Ovary (tissue), 9 donors: Measurements from ENCODE around the gene LTK. TPM values are rescaled to one million over a fixed set of nuclear protein-coding genes. Genes with fewer than 3 reads are reported as not detected.
"Not testable (repeated sequence)": the region's sequence is repeated elsewhere in the genome, so short reads cannot be mapped to it uniquely, and the experiment has no call there.

ENCODE experiments used
- DNase-seq, 5 donors: peaks; one replicate each; pipeline ENCODE4 v3.0.0-alpha.2; 2019 to 2020
- H3K27ac ChIP-seq, 2 donors: fragments of 200-600 bp; one replicate each; pipeline versions ENCODE4 v1.5.1 to v1.8.0; 2019 to 2022
- H3K27me3 ChIP-seq: fragments of 200-600 bp; one replicate; pipeline ENCODE4 v1.8.0; 2022
- H3K36me3 ChIP-seq: fragments of 200-600 bp; sonication (generic); one replicate; pipeline ENCODE4 v1.5.1; 2019
- H3K4me1 ChIP-seq: one replicate; pipeline ENCODE4 v1.8.1; 2013; ENCODE audit warnings: mild to moderate bottlenecking, moderate library complexity; ENCODE audit not compliant: insufficient read depth
- H3K4me3 ChIP-seq: fragments of 200-600 bp; sonication (generic); one replicate; pipeline ENCODE4 v1.5.1; 2017
- H3K9me3 ChIP-seq, 2 donors: fragments of 200-600 bp in 1 of 2; sonication (generic) in 1 of 2; one replicate each; pipeline versions ENCODE4 v1.5.1 to v1.8.1; 2013 to 2019; ENCODE audit warnings: mild to moderate bottlenecking in 1 of 2, moderate library complexity in 1 of 2
- CTCF ChIP-seq, 3 donors: fragments of 450-650 bp in 2 of 3; fragments of 200-600 bp in 1 of 3; IDR thresholded peaks; one replicate each; pipeline versions ENCODE4 v1.5.1 to v1.8.0; 2016 to 2022; ENCODE audit warnings: antibody characterized with exemption in 3 of 3, mild to moderate bottlenecking in 1 of 3
- EP300 ChIP-seq: sonication (generic); formaldehyde crosslinking; IDR thresholded peaks from one replicate; pipeline ENCODE4 v1.6.1; 2017; ENCODE audit warnings: antibody characterized with exemption
- POLR2A ChIP-seq: fragments of 450-650 bp; IDR thresholded peaks from one replicate; pipeline ENCODE4 v1.6.1; 2017; ENCODE audit warnings: antibody characterized with exemption, mild to moderate bottlenecking, moderate library complexity
- WGBS, 3 donors: extraction: QIAGEN DNeasy Blood & Tissue Kit in 1 of 3; methylation state at CpG; one replicate each; pipeline versions ENCODE4 v1.1.5 to v1.1.7; 2013 to 2017; 5-methylcytosine and 5-hydroxymethylcytosine counted together
- intact Hi-C, 4 donors: fragments of 100-400 bp; cut with DNase I; formaldehyde crosslinking; loops; one replicate each; pipeline versions ENCODE4 v1.11.0 to v1.15.1; 2022 to 2023
- polyA plus RNA-seq, 2 donors: library from polyadenylated mRNA; stranded (reverse); fragments of 200-250 nt in 1 of 2; fragments of 350-450 nt in 1 of 2; fragmentation: Illumina TruSeq in 1 of 2; extraction: RNeasy Lipid Tissue Mini Kit (QIAGEN cat#74804) in 1 of 2; gene quantifications; one replicate each; pipeline ENCODE4 v1.2.3, GENCODE V29; 2013 to 2014
- total RNA-seq, 7 donors: library from RNA; depleted of rRNA in 2 of 7; stranded (reverse); fragments of >200 nt in 2 of 7; fragmentation: NEBNext Ultra II Directional in 3 of 7; extraction: Animal tissue kit (Norgen Biotek cat#: 25700) in 3 of 7; gene quantifications; one replicate each; pipeline versions ENCODE4 v1.1.0 to v1.2.4, GENCODE V29; 2016 to 2023
- donor health status: DM: no; HTN: no; CAD: no; lungs with moderate emphysema.
- donor health status: DM: no; HTN: no; CAD: no.
- donor health status: Bipolar disorder and iron deficiency.
- donor health status: DM: yes; HTN: yes; CAD: no.
- donor health status: DM: no; HTN: no; CAD: no.
- donor health status: DM: yes; HTN: yes; CAD: no.

The LTK gene
- total and polyA plus RNA-seq, 9 donors, result 0.17 to 0.46 (median 0.30) TPM; not detected in 4

- Histone ChIP-seq H3K27ac (no peak overlapping the region), H3K36me3 (no peaks in the 10 kb centered on the region), H3K9me3 (no peaks in the 10 kb centered on the region), H3K4me3 (no peak overlapping the region), H3K27me3 (no peaks in the 10 kb centered on the region), H3K4me1 (no peaks in the 10 kb centered on the region)
- 80 to 83% (median 81%) methylated on average over 5 of the region's 5 CpGs for WGBS, 3 donors
- no peak for TF ChIP-seq EP300
- no peak for TF ChIP-seq CTCF (IDR thresholded peaks at IDR 0.05)
- no peak for TF ChIP-seq POLR2A
- intact Hi-C loops, result no loop called here
- no peak for DNase-seq
Observed at GRCh38 chr15:41476416-41477048, 37.1 kb downstream of the LTK start.

DNA sequence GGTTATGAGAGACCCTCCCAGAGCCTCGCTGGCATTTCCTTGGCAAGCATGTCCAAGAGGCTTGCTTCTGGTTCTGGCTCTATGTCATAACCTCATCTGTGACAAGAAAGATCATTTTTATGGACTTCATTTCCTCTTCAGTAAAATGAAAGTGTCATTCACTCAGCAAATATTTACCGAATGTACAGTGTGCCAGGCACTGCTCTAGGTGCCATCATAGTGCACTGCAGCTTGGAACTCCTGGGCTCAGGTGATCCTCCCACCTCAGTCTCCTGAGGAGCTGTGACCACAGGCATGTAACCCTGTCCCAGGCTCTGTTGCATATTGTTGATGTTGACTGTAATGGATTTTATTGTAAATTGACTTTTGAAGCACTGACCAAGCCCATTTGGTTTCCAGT is 38.7 kb downstream of the LTK start:
- Histone ChIP-seq H3K9me3 (no peaks in the 10 kb centered on the region), H3K4me1 (no peaks in the 10 kb centered on the region), H3K36me3 (no peaks in the 10 kb centered on the region), H3K27ac (no peak overlapping the region), H3K27me3 (no peaks in the 10 kb centered on the region), H3K4me3 (no peak overlapping the region)
- TF ChIP-seq EP300, result no peak
- TF ChIP-seq CTCF (IDR thresholded peaks at IDR 0.05), result no peak
- TF ChIP-seq POLR2A, result no peak
- no peak for DNase-seq
- 90 to 94% (median 93%) methylated on average over 2 of the region's 2 CpGs for WGBS, 3 donors
- intact Hi-C loops, result no loop called here

DNA sequence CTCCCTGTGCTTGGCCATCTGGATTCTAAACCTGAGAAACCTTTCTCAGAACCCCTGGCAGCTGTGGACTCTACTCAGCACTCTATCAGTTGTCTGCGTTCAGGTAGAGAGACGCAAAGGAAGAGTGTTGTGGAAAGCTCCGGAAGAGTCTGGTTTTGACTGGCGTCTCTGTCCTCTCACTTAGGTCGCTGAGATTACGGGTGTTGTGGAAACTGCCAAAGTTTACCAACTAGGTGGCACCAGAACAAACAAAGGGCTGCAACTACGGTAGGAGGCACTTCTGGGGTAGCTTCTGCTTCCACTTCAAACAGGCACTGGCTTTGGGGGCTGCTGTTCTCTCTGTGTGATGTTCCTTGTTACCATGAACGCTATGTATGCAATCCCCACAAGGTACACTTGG is 39.2 kb downstream of the LTK start:
- Histone ChIP-seq H3K36me3 (no peaks in the 10 kb centered on the region), H3K9me3 (no peaks in the 10 kb centered on the region), H3K4me1 (no peaks in the 10 kb centered on the region), H3K27me3 (no peaks in the 10 kb centered on the region), H3K4me3 (no peak overlapping the region), H3K27ac (no peak overlapping the region)
- TF ChIP-seq EP300 (no peak), POLR2A (no peak), CTCF (IDR thresholded peaks at IDR 0.05) (no peak)
- 93 to 96% (median 94%) methylated on average over 8 of the region's 8 CpGs for WGBS, 3 donors
- DNase-seq, result no peak
- intact Hi-C loops, result no loop called here

DNA sequence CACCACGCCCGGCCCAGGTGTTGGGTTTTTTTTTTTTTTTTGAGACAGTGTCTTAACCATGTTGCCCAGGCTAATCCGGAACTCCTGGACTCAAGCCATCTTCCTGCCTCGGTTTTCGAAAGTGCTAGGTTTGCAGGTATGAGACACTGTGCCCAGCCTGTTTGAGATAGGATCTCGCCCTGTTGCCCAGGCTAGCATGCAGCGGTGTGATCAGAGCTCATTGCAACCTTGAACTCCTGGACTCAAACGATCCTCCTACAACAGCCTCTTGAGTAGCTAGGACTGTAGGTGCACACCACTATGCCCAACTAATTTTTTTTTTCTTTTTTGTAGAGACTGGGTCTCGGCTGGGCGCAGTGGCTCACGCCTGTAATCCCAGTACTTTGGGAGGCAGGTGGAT is 40.2 kb downstream of the LTK start:
- no peak for TF ChIP-seq CTCF (IDR thresholded peaks at IDR 0.05)
- Histone ChIP-seq H3K27me3 (no peaks in the 10 kb centered on the region), H3K27ac (no peak overlapping the region), H3K9me3 (no peaks in the 10 kb centered on the region), H3K4me3 (no peak overlapping the region), H3K36me3 (no peaks in the 10 kb centered on the region), H3K4me1 (no peaks in the 10 kb centered on the region)
- no peak for DNase-seq
- intact Hi-C loops, result no loop called here
- WGBS, 3 donors, result 88 to 96% (median 91%) methylated on average over 11 of the region's 11 CpGs

GRCh38 chr15:41469644-41470043 is 44.0 kb downstream of the LTK start:
- H3K9me3 ChIP-seq, DNase-seq, H3K4me1 ChIP-seq, H3K36me3 ChIP-seq, H3K27ac ChIP-seq, intact Hi-C loops, H3K4me3 ChIP-seq, H3K27me3 ChIP-seq: not testable (repeated sequence)
- WGBS, 3 donors, result 94 to 97% (median 96%) methylated on average over 6 of the region's 6 CpGs
